OCI-LY3 (cell line): ENCODE data around the gene LSM7.

Experiments
- EZH2phosphoT487 ChIP-seq: fragments of 200-600 bp; shearing (Covaris generic); IDR thresholded peaks from 2 replicates; pipeline ENCODE4 v1.6.1; 2018; ENCODE audit warnings: antibody characterized with exemption, mixed run types, low read depth
- TF ChIP-seq, protein P1 (sequence below): fragments of 200-600, 300-600 bp; sonication (generic); IDR thresholded peaks from 2 replicates; pipeline ENCODE4 v1.5.1; 2014; ENCODE audit warnings: antibody characterized with exemption, low read length, low read depth

DNA sequence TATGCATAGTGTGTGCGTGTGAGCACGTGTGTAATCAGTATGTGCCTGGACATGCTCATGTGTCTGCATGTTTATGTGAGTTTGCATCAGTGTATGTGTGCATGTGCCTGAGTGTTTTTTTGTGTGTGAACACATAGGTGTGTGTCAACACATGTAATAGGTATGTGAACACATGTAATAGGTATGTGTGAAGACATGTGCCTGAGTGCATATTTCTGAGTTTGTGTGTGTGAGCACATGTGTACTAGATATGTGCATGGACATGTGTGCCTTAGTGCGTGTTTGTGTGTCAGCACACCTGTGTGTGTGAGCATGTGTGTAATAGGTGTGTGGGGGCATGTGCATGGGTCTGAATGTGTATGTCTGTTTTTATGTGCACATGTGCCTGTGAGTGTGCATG, 7.5 kb upstream of the LSM7 start:
- TF ChIP-seq, protein P1, sequence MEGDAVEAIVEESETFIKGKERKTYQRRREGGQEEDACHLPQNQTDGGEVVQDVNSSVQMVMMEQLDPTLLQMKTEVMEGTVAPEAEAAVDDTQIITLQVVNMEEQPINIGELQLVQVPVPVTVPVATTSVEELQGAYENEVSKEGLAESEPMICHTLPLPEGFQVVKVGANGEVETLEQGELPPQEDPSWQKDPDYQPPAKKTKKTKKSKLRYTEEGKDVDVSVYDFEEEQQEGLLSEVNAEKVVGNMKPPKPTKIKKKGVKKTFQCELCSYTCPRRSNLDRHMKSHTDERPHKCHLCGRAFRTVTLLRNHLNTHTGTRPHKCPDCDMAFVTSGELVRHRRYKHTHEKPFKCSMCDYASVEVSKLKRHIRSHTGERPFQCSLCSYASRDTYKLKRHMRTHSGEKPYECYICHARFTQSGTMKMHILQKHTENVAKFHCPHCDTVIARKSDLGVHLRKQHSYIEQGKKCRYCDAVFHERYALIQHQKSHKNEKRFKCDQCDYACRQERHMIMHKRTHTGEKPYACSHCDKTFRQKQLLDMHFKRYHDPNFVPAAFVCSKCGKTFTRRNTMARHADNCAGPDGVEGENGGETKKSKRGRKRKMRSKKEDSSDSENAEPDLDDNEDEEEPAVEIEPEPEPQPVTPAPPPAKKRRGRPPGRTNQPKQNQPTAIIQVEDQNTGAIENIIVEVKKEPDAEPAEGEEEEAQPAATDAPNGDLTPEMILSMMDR = no peak
- TF ChIP-seq EZH2phosphoT487 = no peak
